Skeletal muscle cell (primary cell): ENCODE measurements around the gene RRAGB.
A peak's percentile ranks its signal among the peaks of the same experiment; 100 is the strongest.
"Not testable (repeated sequence)": the region's sequence is repeated elsewhere in the genome, so short reads cannot be mapped to it uniquely, and the experiment has no call there.

ENCODE experiments used
- DNase-seq: peaks from one replicate; pipeline ENCODE4 v3.0.0-alpha.2; 2010; ENCODE audit warnings: low read depth
- H3K4me3 ChIP-seq: 2 replicates; pipeline ENCODE4 v1.5.1; 2011; ENCODE audit warnings: low read depth, mild to moderate bottlenecking, control low read depth, low read length, moderate library complexity

The RRAGB gene, protein sequence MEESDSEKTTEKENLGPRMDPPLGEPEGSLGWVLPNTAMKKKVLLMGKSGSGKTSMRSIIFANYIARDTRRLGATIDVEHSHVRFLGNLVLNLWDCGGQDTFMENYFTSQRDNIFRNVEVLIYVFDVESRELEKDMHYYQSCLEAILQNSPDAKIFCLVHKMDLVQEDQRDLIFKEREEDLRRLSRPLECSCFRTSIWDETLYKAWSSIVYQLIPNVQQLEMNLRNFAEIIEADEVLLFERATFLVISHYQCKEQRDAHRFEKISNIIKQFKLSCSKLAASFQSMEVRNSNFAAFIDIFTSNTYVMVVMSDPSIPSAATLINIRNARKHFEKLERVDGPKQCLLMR

DNA sequence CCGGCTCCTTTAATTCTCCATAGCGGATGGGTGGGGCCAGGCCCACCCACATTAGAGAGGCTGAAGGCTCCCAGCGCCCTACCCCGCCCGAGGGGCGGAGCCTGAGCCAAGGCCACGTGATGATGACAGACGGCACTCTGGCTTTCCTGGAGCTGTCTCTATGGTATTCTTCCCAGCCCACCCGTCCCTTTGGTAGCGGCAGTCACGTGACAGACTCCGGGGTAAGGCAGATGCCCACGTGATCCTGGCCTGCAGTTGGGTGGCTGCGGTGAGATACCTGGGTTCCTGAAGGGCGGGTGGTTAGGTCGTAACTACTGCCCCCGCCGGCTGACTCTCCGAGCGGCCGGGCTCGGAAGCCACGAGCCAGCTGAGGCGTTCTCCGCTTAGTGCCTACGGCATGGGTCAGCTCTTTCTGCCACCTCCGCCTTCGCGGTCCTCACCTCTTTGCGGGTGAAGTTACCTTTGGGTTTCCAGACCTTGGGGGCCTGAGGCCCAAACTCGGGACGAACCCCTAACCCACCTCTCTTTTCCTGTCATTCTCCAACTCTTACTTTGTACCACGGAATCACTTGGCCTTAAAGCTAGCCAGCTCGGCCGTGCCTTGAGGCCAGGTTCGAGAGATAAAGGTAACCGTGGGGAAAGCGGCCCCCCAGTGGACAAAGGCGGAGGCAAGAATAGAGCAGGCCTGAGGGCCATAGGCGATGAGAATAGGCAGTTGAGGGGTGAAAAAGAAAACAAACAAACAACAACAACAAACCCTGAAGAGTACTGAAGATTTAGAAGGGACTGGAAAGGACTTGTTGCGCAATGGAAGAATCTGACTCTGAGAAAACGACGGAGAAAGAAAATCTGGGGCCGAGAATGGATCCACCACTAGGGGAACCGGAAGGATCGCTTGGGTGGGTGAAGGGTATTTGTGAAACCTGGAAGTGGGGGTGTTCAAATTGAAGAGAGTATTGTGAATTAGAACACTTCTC lies at the start of gene RRAGB:
Gene RRAGB (plus strand): TSS at position 229 of the 977 bp plus-strand sequence. CDS start 579 bp downstream, at position 808.
- H3K4me3 ChIP-seq: peak within 1 kb of the TSS; percentile 72
- DNase-seq: peak; percentile 76

DNA sequence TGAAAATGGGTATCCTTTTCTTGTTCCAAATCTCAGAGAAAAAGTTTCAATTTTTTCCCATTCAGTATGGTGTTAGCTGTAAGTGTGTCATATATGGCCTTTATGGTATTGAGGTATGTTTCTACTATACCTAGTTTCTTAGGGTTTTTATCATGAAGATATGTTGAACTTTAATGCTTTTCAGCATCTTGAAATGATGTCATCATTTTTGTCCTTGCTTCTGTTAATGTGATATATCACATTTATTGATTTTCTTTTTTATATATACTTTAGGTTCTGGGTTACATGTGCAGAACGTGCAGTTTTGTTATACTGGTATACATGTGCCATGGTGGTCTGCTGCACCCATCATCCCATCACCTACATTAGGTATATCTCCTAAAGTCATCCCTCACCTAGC lies 49.5 kb upstream of the RRAGB start:
- H3K4me3 ChIP-seq: no peak overlapping the region

GRCh38 chrX:55688579-55688978 lies 29.0 kb upstream of the RRAGB start:
- not testable (repeated sequence) for DNase-seq, H3K4me3 ChIP-seq

More for the DNA sequence above, 49.5 kb upstream of the RRAGB start:
- no peak for DNase-seq

GRCh38 chrX:55695227-55696018 lies 22.1 kb upstream of the RRAGB start:
- DNase-seq: no peak
- H3K4me3 ChIP-seq: no peak overlapping the region

GRCh38 chrX:55697381-55697780 lies 20.2 kb upstream of the RRAGB start:
- H3K4me3 ChIP-seq: no peak overlapping the region
- DNase-seq: no peak

- no peak overlapping the region for H3K4me3 ChIP-seq
Measured at GRCh38 chrX:55702671-55703070, 14.9 kb upstream of the RRAGB start.

GRCh38 chrX:55703436-55703835 lies 14.1 kb upstream of the RRAGB start:
- H3K4me3 ChIP-seq, DNase-seq: not testable (repeated sequence)

More at GRCh38 chrX:55702671-55703070, 14.9 kb upstream of the RRAGB start:
- no peak for DNase-seq

DNA sequence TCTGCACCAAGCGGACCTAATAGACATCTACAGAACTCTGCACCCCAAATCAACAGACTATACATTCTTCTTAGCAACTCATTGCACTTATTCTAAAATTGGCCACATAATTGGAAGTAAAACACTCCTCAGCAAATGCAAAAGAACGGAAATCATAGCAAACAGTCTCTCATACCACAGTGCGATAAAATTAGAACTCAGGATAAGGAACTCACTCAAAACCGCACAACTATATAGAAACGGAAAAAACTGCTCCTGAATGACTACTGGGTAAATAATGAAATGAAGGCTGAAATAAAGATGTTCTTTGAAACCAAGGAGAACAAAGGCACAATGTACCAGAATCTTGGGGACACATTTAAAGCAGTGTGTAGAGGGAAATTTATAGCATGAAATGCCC lies 12.5 kb upstream of the RRAGB start:
- H3K4me3 ChIP-seq, DNase-seq: not testable (repeated sequence)

DNA sequence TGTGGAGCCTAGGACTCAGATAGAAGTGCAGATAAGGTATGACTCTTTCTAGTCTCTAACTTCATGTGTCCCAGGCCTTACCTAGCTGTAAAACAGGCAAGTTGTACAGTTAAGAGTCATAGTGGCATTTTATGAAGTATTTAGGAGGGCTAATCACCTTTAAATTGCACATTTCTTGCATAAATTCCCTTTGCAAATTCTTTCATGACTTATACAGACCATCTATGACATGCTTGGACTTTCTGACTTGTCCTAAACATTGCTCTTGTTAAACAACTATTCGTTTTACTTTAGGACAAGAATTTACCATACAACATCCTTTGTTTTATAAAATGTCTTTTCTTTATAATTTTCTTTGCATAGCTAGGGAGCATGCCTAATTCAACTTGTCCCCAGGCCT lies 7.8 kb upstream of the RRAGB start:
- DNase-seq: no peak
- no peak overlapping the region for H3K4me3 ChIP-seq

DNA sequence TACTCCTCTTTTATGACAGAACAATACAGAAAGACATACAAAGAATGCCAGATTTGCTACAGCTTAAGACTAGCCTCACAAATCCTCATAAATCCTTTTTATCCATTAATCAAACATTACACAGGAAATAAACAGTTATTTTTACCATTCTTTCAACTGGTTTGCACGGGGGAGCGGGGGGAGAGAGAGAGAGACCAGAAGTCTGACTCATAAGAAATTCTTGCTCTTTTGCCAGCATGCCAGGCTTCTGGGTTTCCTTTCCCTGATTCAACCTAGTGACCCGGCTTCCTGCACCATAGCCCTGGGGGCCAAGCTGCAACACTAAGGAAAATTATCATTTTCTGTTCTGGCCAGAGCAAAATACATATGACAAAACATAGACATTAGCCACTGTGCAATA lies 6.8 kb upstream of the RRAGB start:
- no peak overlapping the region for H3K4me3 ChIP-seq
- no peak for DNase-seq

GRCh38 chrX:55713631-55714030 lies 3.9 kb upstream of the RRAGB start:
- H3K4me3 ChIP-seq: no peak overlapping the region
- DNase-seq: no peak

DNA sequence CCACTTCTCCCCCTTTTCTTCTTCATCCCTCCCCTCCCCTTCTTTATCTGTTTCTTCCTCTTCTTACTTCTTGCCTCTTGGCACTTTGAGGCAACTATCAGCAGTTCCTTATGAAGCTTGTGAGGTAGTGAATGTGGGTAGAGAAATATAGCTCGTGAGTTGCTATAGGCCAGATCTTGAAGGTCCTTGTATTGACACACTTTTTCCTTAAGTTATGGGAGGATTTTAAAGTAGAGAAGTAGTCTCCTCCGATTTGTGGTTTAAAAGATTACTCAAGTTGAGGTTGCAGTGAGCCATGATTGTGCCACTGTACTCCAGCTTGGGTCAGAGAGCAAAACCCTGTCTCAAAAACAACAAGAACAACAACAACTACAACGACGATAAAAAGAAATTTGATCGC lies 3.4 kb upstream of the RRAGB start:
- DNase-seq: no peak

DNA sequence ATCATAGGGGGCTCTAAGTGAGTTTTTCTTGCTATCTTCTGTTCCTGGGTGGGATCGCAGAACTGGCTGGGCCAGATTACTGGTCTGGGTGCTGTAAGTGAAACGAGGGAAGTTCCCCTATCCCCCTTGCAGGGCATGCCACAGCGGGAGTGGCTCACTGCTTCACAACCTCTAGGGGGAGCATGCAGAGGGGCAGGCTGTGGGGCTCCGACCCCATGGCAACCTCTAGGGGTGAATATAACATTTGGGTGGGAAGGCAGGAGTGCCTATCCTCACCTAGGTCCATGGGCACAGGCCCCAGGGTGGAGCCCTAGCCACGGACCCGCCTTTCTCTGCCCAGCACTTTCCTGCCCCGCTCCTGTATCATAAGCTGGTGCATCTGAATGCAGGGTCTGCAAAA lies 1.7 kb upstream of the RRAGB start:
- DNase-seq: no peak
- H3K4me3 ChIP-seq: no peak overlapping the region

More for the DNA sequence above, 3.4 kb upstream of the RRAGB start:
- no peak overlapping the region for H3K4me3 ChIP-seq

GRCh38 chrX:55716937-55717336 lies 612 bp upstream of the RRAGB start:
- no peak for DNase-seq
- H3K4me3 ChIP-seq: peak overlapping the region; percentile 72

- DNase-seq: no peak
- H3K4me3 ChIP-seq: no peak overlapping the region
Measured at GRCh38 chrX:55731826-55732225, 14.3 kb downstream of the RRAGB start.

DNA sequence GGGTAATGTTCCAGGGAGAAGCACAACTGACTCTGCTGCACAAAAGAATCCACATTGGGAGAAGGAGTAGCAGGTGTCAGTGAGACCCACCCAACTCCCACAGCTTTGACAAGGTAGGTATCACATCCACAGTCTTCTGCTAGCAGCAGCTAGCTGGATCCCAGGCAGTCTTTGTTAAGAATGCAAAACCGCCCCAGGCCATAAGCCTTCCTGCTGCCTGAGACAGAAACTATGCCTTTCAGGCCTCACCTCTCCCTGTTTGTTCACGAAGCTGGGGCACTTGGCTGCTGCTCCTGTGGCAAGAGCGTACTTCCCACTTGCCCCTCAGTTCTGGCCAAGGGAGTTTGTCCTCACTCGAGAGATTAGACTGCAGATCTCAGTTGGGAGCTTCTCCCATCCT lies 21.4 kb downstream of the RRAGB start:
- no peak overlapping the region for H3K4me3 ChIP-seq
- no peak for DNase-seq

GRCh38 chrX:55742649-55743048 lies 25.1 kb downstream of the RRAGB start:
- H3K4me3 ChIP-seq: no peak overlapping the region
- DNase-seq: no peak

GRCh38 chrX:55748463-55748862 lies 30.9 kb downstream of the RRAGB start:
- DNase-seq, H3K4me3 ChIP-seq: not testable (repeated sequence)

DNA sequence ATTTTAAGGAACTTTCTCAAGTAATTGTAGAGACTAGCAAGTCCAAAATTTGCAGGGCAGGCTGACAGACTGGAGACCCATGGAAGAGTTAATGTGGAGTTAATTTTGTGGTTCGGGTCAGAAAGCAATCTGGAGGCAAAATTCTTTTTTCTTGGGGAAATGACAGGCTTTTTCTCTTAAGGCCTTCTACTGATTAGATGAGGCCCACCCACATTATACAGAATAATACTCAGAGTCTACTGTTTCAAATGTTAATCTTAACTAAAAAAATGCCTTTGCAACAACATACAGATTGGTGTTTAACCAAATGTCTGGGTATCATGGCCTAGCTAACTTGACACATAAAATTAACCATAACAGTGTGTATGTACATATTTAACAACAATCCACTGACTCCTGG lies 32.7 kb downstream of the RRAGB start:
- no peak for DNase-seq

More for the DNA sequence above, 32.7 kb downstream of the RRAGB start:
- no peak overlapping the region for H3K4me3 ChIP-seq
